ENCODE results near the gene ARHGAP24. TPM values are rescaled to one million over a fixed set of nuclear protein-coding genes. Genes with fewer than 3 reads are reported as not detected.

ARHGAP24 gene
- total RNA-seq, 6 experiments from 2014 or later = 4.0 to 7.3 (median 6.1) TPM

DNA sequence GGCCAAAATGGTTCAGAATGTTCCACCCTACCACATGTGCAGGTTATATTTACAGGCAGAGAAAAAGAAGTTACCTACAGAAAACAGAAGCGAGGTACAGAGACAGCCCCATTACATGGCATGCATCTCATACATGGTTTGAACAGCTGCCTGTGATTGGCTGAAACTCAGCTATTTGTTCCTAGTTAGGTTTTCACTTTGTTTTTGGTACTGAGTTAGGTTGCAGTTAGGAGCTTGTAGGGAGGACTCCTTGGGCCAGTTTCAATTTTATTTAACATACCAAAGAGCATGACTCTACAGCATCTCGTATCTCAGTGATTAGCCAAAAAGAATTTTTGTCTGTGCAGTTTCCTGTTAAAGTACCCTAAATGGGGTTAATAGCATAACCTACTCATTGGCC lies 492.9 kb downstream of the ARHGAP24 start:
- no peak for ATAC-seq
- intact Hi-C loops (cut with DNase I) = loop anchor here in 1 of 2 donors (10.0 kb wide), 1 partner anchor 163 kb away; no protein-coding TSS in a partner anchor
- no peak overlapping the region for H3K4me3 ChIP-seq

DNA sequence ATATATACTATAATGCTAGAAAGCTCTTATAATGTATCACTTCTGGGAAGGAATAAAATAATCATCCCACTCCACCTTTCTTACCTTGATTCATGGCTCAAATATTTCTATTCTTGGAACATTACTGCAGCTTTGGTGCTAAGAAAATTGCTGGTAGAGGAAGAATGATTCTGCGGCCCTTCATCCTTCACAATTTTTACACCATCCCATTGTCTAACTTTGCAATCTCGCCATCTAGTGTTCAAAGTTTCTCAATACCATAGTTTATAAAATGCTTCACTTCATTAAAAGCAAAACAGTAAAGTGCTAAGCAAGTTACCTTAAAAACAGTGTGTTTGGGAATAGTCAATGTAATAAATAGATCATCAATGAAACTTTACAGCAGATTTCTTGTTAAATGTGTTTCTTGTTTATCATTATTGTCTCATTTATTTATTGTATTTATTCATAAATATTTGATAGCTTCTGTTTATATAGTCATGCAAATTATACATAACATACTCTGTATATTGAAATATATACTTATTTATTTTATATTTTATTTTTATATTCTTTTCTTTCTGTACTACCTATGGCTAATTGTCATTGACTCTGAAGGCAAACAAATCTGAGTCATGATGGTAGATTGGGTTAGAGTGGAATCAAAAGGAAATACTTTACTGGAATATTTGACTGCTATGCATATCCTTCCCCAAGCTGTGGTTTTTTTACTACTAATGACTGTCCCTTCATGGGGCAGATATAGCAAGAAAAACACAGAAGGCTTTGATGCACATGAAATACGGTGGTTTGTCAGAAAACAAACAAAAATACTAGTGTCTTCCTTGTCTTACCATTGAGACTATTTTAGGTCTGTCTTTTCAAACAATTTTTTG lies 494.2 kb downstream of the ARHGAP24 start:
- WGBS (ENCODE audit: insufficient coverage, low coverage, low lambda C conversion rate, missing lambda C conversion rate) = 19% methylated on average over 3 of the region's 3 CpGs
- H3K4me3 ChIP-seq = no peak overlapping the region
- H3K27ac ChIP-seq = no peak overlapping the region
- H3K4me1 ChIP-seq = no peaks in the 10 kb centered on the region
- intact Hi-C loops (cut with DNase I) = loop anchor here in 1 of 2 donors (10.0 kb wide), 1 partner anchor 164 kb away; no protein-coding TSS in a partner anchor
- TF ChIP-seq, protein P1, sequence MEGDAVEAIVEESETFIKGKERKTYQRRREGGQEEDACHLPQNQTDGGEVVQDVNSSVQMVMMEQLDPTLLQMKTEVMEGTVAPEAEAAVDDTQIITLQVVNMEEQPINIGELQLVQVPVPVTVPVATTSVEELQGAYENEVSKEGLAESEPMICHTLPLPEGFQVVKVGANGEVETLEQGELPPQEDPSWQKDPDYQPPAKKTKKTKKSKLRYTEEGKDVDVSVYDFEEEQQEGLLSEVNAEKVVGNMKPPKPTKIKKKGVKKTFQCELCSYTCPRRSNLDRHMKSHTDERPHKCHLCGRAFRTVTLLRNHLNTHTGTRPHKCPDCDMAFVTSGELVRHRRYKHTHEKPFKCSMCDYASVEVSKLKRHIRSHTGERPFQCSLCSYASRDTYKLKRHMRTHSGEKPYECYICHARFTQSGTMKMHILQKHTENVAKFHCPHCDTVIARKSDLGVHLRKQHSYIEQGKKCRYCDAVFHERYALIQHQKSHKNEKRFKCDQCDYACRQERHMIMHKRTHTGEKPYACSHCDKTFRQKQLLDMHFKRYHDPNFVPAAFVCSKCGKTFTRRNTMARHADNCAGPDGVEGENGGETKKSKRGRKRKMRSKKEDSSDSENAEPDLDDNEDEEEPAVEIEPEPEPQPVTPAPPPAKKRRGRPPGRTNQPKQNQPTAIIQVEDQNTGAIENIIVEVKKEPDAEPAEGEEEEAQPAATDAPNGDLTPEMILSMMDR (IDR thresholded peaks at IDR 0.05) = peak; percentile 56 to 57 (median 56)
- TF ChIP-seq POLR2A (IDR thresholded peaks at IDR 0.05) = no peak
- no peaks in the 10 kb centered on the region for H3K9me3 ChIP-seq
- H3K27me3 ChIP-seq = no peaks in the 10 kb centered on the region
- ATAC-seq (peak; percentile 69 to 84 (median 80)), DNase-seq (no peak)
- no peaks in the 10 kb centered on the region for H3K36me3 ChIP-seq

More for the DNA sequence above, 492.9 kb downstream of the ARHGAP24 start:
- H3K27ac ChIP-seq = no peak overlapping the region
- H3K4me1 ChIP-seq = no peaks in the 10 kb centered on the region
- H3K27me3 ChIP-seq = no peaks in the 10 kb centered on the region
- 68% methylated on average over 2 of the region's 2 CpGs for WGBS (ENCODE audit: insufficient coverage, low coverage, low lambda C conversion rate, missing lambda C conversion rate)
- no peaks in the 10 kb centered on the region for H3K9me3 ChIP-seq
- TF ChIP-seq, protein P1 (IDR thresholded peaks at IDR 0.05) = no peak
- no peak for TF ChIP-seq POLR2A (IDR thresholded peaks at IDR 0.05)
- H3K36me3 ChIP-seq = no peaks in the 10 kb centered on the region
- no peak for DNase-seq

DNA sequence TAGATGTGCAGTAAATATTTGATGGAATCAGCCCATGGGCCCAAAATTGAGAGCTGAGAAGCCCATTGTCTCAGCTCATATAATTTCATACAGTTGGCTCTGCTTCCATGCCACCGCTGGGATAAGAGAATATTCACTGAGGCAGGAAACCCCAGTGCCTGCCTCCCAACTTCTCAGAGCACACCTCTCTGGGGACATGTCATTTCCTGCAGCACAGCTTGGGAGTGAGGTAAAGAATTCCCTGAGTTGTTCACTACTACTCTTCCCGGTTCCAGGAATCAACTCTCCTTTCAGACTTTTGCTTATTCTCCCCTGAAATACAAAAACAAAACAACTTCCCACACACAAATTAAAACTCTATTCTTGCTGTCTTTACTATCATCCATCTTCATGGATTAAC lies 495.6 kb downstream of the ARHGAP24 start:
- WGBS (ENCODE audit: insufficient coverage, low coverage, low lambda C conversion rate, missing lambda C conversion rate) = 61% methylated on average over 2 of the region's 2 CpGs
- Histone ChIP-seq H3K27me3 (no peaks in the 10 kb centered on the region), H3K9me3 (no peaks in the 10 kb centered on the region), H3K4me1 (no peaks in the 10 kb centered on the region), H3K4me3 (no peak overlapping the region), H3K27ac (no peak overlapping the region), H3K36me3 (no peaks in the 10 kb centered on the region)
- intact Hi-C loops (cut with DNase I) = no loop called here
- DNase-seq = no peak
- ATAC-seq = no peak
- TF ChIP-seq, protein P1 (IDR thresholded peaks at IDR 0.05) = no peak
- no peak for TF ChIP-seq POLR2A (IDR thresholded peaks at IDR 0.05)

DNA sequence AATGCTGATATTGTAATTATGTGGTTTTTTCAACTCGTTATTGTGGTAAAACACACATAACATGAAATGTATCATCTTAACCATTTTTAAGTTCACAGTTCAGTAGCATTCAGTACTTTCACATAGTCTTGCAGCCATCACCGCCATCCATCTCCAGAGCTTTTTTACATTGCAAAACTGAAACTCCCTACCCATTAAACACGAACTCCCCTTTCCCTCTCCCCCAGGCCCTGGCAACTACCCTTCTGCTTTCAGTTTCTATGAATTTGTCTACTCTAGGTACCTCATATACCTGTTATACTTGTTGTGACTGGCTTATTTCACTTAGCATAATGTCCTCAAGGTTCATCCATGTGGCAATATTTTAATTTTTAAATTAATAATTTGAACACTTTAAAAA lies 504.3 kb downstream of the ARHGAP24 start:
- no peak overlapping the region for H3K27ac ChIP-seq
- WGBS (ENCODE audit: insufficient coverage, low coverage, low lambda C conversion rate, missing lambda C conversion rate) = 78% methylated on average over 3 of the region's 3 CpGs
- intact Hi-C loops (cut with DNase I) = no loop called here
- DNase-seq (no peak), ATAC-seq (no peak)
- H3K27me3 ChIP-seq = no peaks in the 10 kb centered on the region
- no peaks in the 10 kb centered on the region for H3K9me3 ChIP-seq
- no peaks in the 10 kb centered on the region for H3K36me3 ChIP-seq
- TF ChIP-seq POLR2A (IDR thresholded peaks at IDR 0.05) = no peak
- TF ChIP-seq, protein P1 (IDR thresholded peaks at IDR 0.05) = no peak
- H3K4me3 ChIP-seq = no peak overlapping the region
- no peaks in the 10 kb centered on the region for H3K4me1 ChIP-seq

All from right lobe of liver (tissue), 6 donors.